ENCODE results near the gene MICAL1. TPM values are rescaled to one million over a fixed set of nuclear protein-coding genes. Genes with fewer than 3 reads are reported as not detected.

Gene MICAL1
- total RNA-seq, 1 donor from 2014 or later: 782 TPM

DNA sequence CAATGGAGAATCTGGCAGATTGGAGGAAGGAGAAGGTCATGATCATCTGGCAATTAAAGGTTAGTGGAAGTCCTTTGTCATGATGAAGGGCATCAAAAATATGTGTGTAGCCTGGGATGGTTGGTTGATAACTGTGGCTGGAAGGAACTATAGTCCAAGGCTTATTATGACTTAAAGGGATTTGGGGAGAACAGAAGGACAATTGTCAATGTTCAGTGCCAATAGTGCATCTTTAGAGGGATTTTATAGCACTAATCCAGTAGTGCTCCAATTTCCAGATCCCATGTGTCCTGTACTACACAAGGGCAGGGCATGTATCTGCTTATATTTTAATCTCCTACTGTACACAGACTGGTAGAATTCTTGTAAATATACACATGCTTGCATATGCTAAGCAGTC, 32.4 kb upstream of the MICAL1 start:
- peaks cover 3% of the 10 kb centered on the region for H3K9me3 Mint-ChIP-seq (ENCODE audit: unreplicated experiment)
- no peaks in the 10 kb centered on the region for H3K36me3 Mint-ChIP-seq (ENCODE audit: unreplicated experiment)
- H3K4me1 Mint-ChIP-seq (ENCODE audit: low read depth, unreplicated experiment): peaks cover 10% of the 10 kb centered on the region
- no peak overlapping the region for H3K4me3 Mint-ChIP-seq (ENCODE audit: unreplicated experiment)
- H3K27ac Mint-ChIP-seq (ENCODE audit: unreplicated experiment): no peak overlapping the region
- TF ChIP-seq, protein P1, sequence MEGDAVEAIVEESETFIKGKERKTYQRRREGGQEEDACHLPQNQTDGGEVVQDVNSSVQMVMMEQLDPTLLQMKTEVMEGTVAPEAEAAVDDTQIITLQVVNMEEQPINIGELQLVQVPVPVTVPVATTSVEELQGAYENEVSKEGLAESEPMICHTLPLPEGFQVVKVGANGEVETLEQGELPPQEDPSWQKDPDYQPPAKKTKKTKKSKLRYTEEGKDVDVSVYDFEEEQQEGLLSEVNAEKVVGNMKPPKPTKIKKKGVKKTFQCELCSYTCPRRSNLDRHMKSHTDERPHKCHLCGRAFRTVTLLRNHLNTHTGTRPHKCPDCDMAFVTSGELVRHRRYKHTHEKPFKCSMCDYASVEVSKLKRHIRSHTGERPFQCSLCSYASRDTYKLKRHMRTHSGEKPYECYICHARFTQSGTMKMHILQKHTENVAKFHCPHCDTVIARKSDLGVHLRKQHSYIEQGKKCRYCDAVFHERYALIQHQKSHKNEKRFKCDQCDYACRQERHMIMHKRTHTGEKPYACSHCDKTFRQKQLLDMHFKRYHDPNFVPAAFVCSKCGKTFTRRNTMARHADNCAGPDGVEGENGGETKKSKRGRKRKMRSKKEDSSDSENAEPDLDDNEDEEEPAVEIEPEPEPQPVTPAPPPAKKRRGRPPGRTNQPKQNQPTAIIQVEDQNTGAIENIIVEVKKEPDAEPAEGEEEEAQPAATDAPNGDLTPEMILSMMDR (IDR thresholded peaks at IDR 0.05; ENCODE audit: partially characterized antibody, unreplicated experiment): no peak
- no peak for DNase-seq
- H3K27me3 Mint-ChIP-seq (ENCODE audit: unreplicated experiment): peaks cover 4% of the 10 kb centered on the region

DNA sequence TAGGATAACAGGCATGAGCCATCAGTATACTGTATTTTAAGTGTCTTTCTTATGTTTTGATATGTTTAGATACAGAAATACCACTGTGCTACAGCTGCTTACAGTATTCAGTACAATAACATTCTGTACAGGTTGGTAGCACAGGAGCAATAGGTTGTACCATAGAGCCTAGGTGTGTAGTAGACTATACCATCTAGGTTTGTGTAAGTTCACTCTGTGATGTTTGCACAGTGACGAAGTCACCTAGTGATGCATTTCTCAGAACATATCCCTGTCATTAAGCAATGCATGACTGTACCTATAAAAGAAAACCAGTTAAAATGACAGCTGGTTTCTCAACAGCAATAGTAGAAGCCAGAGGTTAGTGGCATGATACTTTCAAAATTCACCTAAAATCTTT, 30.5 kb upstream of the MICAL1 start:
- Mint-ChIP-seq H3K27ac (ENCODE audit: unreplicated experiment) (no peak overlapping the region), H3K36me3 (ENCODE audit: unreplicated experiment) (no peaks in the 10 kb centered on the region), H3K4me1 (ENCODE audit: low read depth, unreplicated experiment) (peaks cover 5% of the 10 kb centered on the region), H3K9me3 (ENCODE audit: unreplicated experiment) (peaks cover 3% of the 10 kb centered on the region), H3K27me3 (ENCODE audit: unreplicated experiment) (peaks cover 6% of the 10 kb centered on the region), H3K4me3 (ENCODE audit: unreplicated experiment) (no peak overlapping the region)
- DNase-seq: no peak
- TF ChIP-seq, protein P1 (IDR thresholded peaks at IDR 0.05; ENCODE audit: partially characterized antibody, unreplicated experiment): no peak

DNA sequence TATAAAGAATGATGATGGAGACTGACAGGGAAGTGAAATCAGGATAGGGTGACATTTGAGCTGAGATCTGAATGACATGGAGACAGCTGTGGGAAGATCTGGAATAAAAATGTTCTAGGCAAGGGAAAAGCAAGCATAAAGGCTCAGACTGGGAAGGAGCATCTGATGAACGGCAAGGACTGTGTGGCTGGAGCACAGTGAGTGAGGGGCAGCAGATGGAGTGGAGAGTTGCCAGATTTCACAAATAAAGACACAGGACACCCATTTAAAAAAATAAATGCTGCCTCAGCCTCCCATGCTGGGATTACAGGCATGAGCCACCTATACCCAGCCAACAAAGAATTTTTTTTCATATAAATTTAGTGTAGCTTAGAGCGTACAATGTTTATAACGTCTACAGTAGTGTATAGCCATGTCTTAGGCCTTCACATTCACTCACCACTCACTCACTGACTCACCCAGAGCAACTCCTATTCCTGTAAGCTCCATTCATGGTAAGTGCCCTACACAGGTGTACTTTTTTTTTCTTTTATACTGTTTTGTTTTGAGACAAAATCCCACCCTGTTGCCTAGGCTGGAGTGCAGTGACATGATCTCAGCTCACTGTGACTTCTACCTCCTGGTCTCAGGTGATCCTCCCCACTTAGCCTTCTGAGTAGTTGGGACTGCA, 29.8 kb upstream of the MICAL1 start:
- no peaks in the 10 kb centered on the region for H3K4me1 Mint-ChIP-seq (ENCODE audit: low read depth, unreplicated experiment)
- peaks cover 6% of the 10 kb centered on the region for H3K27me3 Mint-ChIP-seq (ENCODE audit: unreplicated experiment)
- TF ChIP-seq, protein P1 (IDR thresholded peaks at IDR 0.05; ENCODE audit: partially characterized antibody, unreplicated experiment): no peak
- no peaks in the 10 kb centered on the region for H3K36me3 Mint-ChIP-seq (ENCODE audit: unreplicated experiment)
- peaks cover 3% of the 10 kb centered on the region for H3K9me3 Mint-ChIP-seq (ENCODE audit: unreplicated experiment)
- DNase-seq: no peak
- no peak overlapping the region for H3K27ac Mint-ChIP-seq (ENCODE audit: unreplicated experiment)
- no peak overlapping the region for H3K4me3 Mint-ChIP-seq (ENCODE audit: unreplicated experiment)

DNA sequence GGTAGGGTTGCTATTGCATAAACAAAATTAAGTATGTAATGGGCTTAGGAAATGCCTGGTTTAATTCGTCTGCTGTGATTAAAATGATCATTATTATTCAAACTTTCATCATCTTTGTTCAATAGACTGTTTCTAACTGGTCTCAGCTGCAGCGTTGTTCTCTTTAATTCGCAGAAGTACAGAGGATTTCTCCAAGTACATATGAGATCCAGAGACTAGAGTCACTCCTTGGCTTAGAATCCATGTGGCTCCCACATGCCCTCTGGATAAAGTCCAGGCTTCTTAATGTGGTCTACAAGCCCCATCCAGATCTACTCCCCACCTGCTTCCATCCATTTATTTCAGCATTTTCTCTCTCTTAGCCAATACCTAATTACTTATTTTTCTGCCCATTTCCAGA, 28.6 kb upstream of the MICAL1 start:
- H3K36me3 Mint-ChIP-seq (ENCODE audit: unreplicated experiment): peaks cover 3% of the 10 kb centered on the region
- peak overlapping the region; percentile 89 for H3K4me3 Mint-ChIP-seq (ENCODE audit: unreplicated experiment)
- TF ChIP-seq, protein P1 (IDR thresholded peaks at IDR 0.05; ENCODE audit: partially characterized antibody, unreplicated experiment): no peak
- H3K4me1 Mint-ChIP-seq (ENCODE audit: low read depth, unreplicated experiment): peaks cover 3% of the 10 kb centered on the region
- DNase-seq: no peak
- H3K9me3 Mint-ChIP-seq (ENCODE audit: unreplicated experiment): peaks cover 3% of the 10 kb centered on the region
- H3K27ac Mint-ChIP-seq (ENCODE audit: unreplicated experiment): no peak overlapping the region
- H3K27me3 Mint-ChIP-seq (ENCODE audit: unreplicated experiment): peaks cover 6% of the 10 kb centered on the region

DNA sequence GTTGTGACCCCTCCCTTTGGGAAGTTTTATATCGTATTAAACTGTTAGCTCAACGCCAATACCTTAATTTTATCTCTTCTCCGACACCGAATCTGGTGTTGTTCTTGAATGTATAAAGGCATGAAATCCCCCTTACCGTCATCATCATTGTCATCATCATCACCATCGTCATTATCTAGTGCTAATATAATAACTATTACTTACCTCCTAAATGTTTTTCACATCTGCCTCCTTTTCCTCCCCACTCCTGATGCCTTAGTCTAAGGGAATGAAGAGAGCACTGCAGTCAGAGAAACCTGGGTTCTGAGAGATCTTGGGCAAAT, 28.1 kb upstream of the MICAL1 start:
- no peak for DNase-seq
- TF ChIP-seq, protein P1 (IDR thresholded peaks at IDR 0.05; ENCODE audit: partially characterized antibody, unreplicated experiment): no peak
- peak overlapping the region; percentile 40 for H3K27ac Mint-ChIP-seq (ENCODE audit: unreplicated experiment)
- peaks cover 7% of the 10 kb centered on the region for H3K4me1 Mint-ChIP-seq (ENCODE audit: low read depth, unreplicated experiment)
- H3K27me3 Mint-ChIP-seq (ENCODE audit: unreplicated experiment): peaks cover 6% of the 10 kb centered on the region
- H3K9me3 Mint-ChIP-seq (ENCODE audit: unreplicated experiment): peaks cover 3% of the 10 kb centered on the region
- H3K4me3 Mint-ChIP-seq (ENCODE audit: unreplicated experiment): peak overlapping the region; percentile 89
- peaks cover 3% of the 10 kb centered on the region for H3K36me3 Mint-ChIP-seq (ENCODE audit: unreplicated experiment)

All from glutamatergic neuron (in vitro differentiated cells).